HEK293 (cell line): ENCODE data around the gene PHF5A.

ENCODE experiments used
- GFI1B ChIP-seq: fragments of 450-650 bp; formaldehyde crosslinking; IDR thresholded peaks from 2 replicates; pipeline ENCODE4 v1.5.1; 2016; ENCODE audit warnings: missing biosample characterization, missing genetic modification characterization
- IKZF3 ChIP-seq: fragments of 450-650 bp; IDR thresholded peaks from 2 replicates; pipeline ENCODE4 v1.5.0; 2018; ENCODE audit warnings: missing biosample characterization, mild to moderate bottlenecking, missing genetic modification characterization, moderate library complexity
- KLF16 ChIP-seq: fragments of 450-650 bp; formaldehyde crosslinking; IDR thresholded peaks from 2 replicates; pipeline ENCODE4 v1.5.1; 2017; ENCODE audit warnings: missing biosample characterization, missing genetic modification characterization
- PRDM1 ChIP-seq: fragments of 450-650 bp; formaldehyde crosslinking; IDR thresholded peaks from 2 replicates; pipeline ENCODE4; 2016; ENCODE audit warnings: missing biosample characterization, missing genetic modification characterization
- REPIN1 ChIP-seq: fragments of 450-650 bp; formaldehyde crosslinking; IDR thresholded peaks from 2 replicates; pipeline ENCODE4 v1.5.1; 2017; ENCODE audit warnings: missing biosample characterization, missing genetic modification characterization, low read depth
- ZFP69B ChIP-seq: fragments of 450-650 bp; formaldehyde crosslinking; IDR thresholded peaks from 2 replicates; pipeline ENCODE4 v1.5.1; 2016; ENCODE audit warnings: missing biosample characterization, missing genetic modification characterization
- ZNF114 ChIP-seq: fragments of 450-650 bp; formaldehyde crosslinking; IDR thresholded peaks from 2 replicates; pipeline ENCODE4 v1.5.0; 2017; ENCODE audit warnings: missing biosample characterization, missing genetic modification characterization
- ZNF146 ChIP-seq: fragments of 450-650 bp; formaldehyde crosslinking; IDR thresholded peaks from 2 replicates; pipeline ENCODE4 v1.5.1; 2016; ENCODE audit warnings: missing biosample characterization, missing genetic modification characterization
- ZNF184 ChIP-seq: fragments of 450-650 bp; IDR thresholded peaks from 2 replicates; pipeline ENCODE4 v1.5.1; 2018; ENCODE audit warnings: missing biosample characterization, mild to moderate bottlenecking, missing genetic modification characterization
- ZNF239 ChIP-seq: fragments of 450-650 bp; formaldehyde crosslinking; IDR thresholded peaks from 2 replicates; pipeline ENCODE4 v1.5.1; 2016; ENCODE audit warnings: missing biosample characterization, missing genetic modification characterization
- ZNF354C ChIP-seq: fragments of 450-650 bp; formaldehyde crosslinking; IDR thresholded peaks from 2 replicates; pipeline ENCODE4 v1.5.1; 2016; ENCODE audit warnings: missing biosample characterization, missing genetic modification characterization, low read depth, borderline replicate concordance
- ZNF501 ChIP-seq: fragments of 450-650 bp; formaldehyde crosslinking; IDR thresholded peaks from 2 replicates; pipeline ENCODE4 v1.5.1; 2016; ENCODE audit warnings: missing biosample characterization, missing genetic modification characterization
- ZNF530 ChIP-seq: fragments of 450-650 bp; formaldehyde crosslinking; IDR thresholded peaks from 2 replicates; pipeline ENCODE4 v1.5.1; 2016; ENCODE audit warnings: low read depth, missing biosample characterization, missing genetic modification characterization
- ZNF558 ChIP-seq: fragments of 450-650 bp; formaldehyde crosslinking; IDR thresholded peaks from 2 replicates; pipeline ENCODE4 v1.5.1; 2016; ENCODE audit warnings: missing biosample characterization, missing genetic modification characterization
- ZNF561 ChIP-seq: fragments of 450-650 bp; IDR thresholded peaks from 2 replicates; pipeline ENCODE4 v1.5.1; 2018; ENCODE audit warnings: missing biosample characterization, missing genetic modification characterization, borderline replicate concordance
- ZNF600 ChIP-seq: fragments of 450-650 bp; formaldehyde crosslinking; IDR thresholded peaks from 2 replicates; pipeline ENCODE4 v1.5.1; 2016; ENCODE audit warnings: missing biosample characterization, missing genetic modification characterization
- ZNF629 ChIP-seq: fragments of 450-650 bp; formaldehyde crosslinking; IDR thresholded peaks from 2 replicates; pipeline ENCODE4 v1.5.1; 2017; ENCODE audit warnings: missing biosample characterization, missing genetic modification characterization
- ZNF768 ChIP-seq: fragments of 450-650 bp; formaldehyde crosslinking; IDR thresholded peaks from 2 replicates; pipeline ENCODE4 v1.5.1; 2018; ENCODE audit warnings: missing biosample characterization, mild to moderate bottlenecking, missing genetic modification characterization
- ZNF792 ChIP-seq: fragments of 450-650 bp; formaldehyde crosslinking; IDR thresholded peaks from 2 replicates; pipeline ENCODE4 v1.5.1; 2016; ENCODE audit warnings: missing biosample characterization, missing genetic modification characterization
- ZNF837 ChIP-seq: fragments of 450-650 bp; formaldehyde crosslinking; IDR thresholded peaks from 2 replicates; pipeline ENCODE4 v1.5.1; 2016; ENCODE audit warnings: missing biosample characterization, missing genetic modification characterization
- ZSCAN23 ChIP-seq: fragments of 450-650 bp; formaldehyde crosslinking; IDR thresholded peaks from 2 replicates; pipeline ENCODE4 v1.5.1; 2016; ENCODE audit warnings: missing biosample characterization, missing genetic modification characterization
- TF ChIP-seq, protein P1 (sequence below): fragments of 450-650 bp; formaldehyde crosslinking; IDR thresholded peaks from 2 replicates; pipeline ENCODE4 v1.5.1; 2016; ENCODE audit warnings: missing biosample characterization, missing genetic modification characterization
- TF ChIP-seq, protein P2 (sequence below): fragments of 450-650 bp; formaldehyde crosslinking; IDR thresholded peaks from 2 replicates; pipeline ENCODE4 v1.5.1; 2016; ENCODE audit warnings: missing biosample characterization, missing genetic modification characterization, borderline replicate concordance
- TF ChIP-seq, protein P3 (sequence below): fragments of 450-650 bp; formaldehyde crosslinking; IDR thresholded peaks from 2 replicates; pipeline ENCODE4 v1.5.1; 2016; ENCODE audit warnings: missing biosample characterization, missing genetic modification characterization, borderline replicate concordance
- TF ChIP-seq, protein P4 (sequence below): fragments of 450-650 bp; formaldehyde crosslinking; IDR thresholded peaks from 2 replicates; pipeline ENCODE4 v1.5.1; 2016; ENCODE audit warnings: missing biosample characterization, missing genetic modification characterization
- TF ChIP-seq, protein P5 (sequence below): IDR thresholded peaks from 2 replicates; pipeline ENCODE4 v1.6.1; 2011; ENCODE audit warnings: mild to moderate bottlenecking, low read depth, low read length, borderline replicate concordance

Gene PHF5A

DNA sequence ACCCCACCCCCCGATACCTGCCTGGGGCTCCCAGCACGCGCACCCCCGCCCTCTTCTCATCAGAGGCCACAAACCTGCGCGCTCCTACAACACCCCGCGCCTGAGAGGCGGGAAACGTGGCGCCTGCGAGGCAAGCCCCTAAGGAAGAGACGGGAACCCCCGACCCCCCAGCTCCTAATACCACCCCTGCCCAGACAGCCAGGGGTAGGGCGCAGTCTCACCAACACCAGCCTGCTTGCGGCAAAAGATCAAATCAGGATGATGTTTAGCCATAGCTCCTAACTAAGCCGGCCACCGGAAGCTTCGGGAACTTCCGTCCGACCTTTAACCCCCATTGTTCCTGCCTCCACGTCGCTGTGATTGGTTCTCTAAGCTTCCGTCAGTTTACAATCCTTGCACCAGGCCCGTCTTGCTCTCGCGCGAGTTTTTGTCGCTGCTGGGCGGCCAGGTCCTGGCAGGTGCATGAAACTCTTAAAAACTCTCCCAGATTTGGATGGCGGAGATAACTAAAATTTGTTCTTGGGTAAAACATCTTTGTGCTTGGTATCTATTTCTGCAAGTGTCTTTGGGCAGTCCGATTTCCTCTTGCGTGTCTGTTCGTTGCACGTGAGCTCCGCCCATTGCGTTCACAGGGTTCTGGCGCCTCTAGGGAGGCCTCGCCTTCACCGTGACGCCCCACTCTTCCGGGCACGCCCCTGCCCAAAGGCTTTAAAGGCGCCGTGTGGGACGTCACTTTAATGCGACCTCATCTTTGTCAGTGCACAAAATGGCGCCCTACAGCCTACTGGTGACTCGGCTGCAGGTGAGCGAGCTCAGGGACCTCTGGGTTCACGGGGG lies at the start of gene PHF5A, which contains the start of gene ACO2 (continued):
- TF ChIP-seq, protein P1, sequence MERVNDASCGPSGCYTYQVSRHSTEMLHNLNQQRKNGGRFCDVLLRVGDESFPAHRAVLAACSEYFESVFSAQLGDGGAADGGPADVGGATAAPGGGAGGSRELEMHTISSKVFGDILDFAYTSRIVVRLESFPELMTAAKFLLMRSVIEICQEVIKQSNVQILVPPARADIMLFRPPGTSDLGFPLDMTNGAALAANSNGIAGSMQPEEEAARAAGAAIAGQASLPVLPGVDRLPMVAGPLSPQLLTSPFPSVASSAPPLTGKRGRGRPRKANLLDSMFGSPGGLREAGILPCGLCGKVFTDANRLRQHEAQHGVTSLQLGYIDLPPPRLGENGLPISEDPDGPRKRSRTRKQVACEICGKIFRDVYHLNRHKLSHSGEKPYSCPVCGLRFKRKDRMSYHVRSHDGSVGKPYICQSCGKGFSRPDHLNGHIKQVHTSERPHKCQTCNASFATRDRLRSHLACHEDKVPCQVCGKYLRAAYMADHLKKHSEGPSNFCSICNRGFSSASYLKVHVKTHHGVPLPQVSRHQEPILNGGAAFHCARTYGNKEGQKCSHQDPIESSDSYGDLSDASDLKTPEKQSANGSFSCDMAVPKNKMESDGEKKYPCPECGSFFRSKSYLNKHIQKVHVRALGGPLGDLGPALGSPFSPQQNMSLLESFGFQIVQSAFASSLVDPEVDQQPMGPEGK (tag by site-specific recombination): peak; percentile 79
- TF ChIP-seq REPIN1 (tag by site-specific recombination): no peak
- peak; percentile 36; the same call in 1 of the 2 replicates for TF ChIP-seq ZFP69B (tag by site-specific recombination)
- TF ChIP-seq PRDM1 (tag by site-specific recombination): no peak
- TF ChIP-seq ZNF629 (tag by site-specific recombination): peak; percentile 93
- no peak for TF ChIP-seq ZNF146 (tag by site-specific recombination)
- TF ChIP-seq ZNF600 (tag by site-specific recombination): no peak
- peak; percentile 86; the same call in 1 of the 2 replicates for TF ChIP-seq ZNF561 (tag by site-specific recombination)
- TF ChIP-seq KLF16 (tag by site-specific recombination): peak; percentile 92
- TF ChIP-seq, protein P2, sequence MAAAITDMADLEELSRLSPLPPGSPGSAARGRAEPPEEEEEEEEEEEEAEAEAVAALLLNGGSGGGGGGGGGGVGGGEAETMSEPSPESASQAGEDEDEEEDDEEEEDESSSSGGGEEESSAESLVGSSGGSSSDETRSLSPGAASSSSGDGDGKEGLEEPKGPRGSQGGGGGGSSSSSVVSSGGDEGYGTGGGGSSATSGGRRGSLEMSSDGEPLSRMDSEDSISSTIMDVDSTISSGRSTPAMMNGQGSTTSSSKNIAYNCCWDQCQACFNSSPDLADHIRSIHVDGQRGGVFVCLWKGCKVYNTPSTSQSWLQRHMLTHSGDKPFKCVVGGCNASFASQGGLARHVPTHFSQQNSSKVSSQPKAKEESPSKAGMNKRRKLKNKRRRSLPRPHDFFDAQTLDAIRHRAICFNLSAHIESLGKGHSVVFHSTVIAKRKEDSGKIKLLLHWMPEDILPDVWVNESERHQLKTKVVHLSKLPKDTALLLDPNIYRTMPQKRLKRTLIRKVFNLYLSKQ (tag by site-specific recombination): no peak
- TF ChIP-seq ZNF114 (tag by site-specific recombination): no peak
- TF ChIP-seq, protein P3, sequence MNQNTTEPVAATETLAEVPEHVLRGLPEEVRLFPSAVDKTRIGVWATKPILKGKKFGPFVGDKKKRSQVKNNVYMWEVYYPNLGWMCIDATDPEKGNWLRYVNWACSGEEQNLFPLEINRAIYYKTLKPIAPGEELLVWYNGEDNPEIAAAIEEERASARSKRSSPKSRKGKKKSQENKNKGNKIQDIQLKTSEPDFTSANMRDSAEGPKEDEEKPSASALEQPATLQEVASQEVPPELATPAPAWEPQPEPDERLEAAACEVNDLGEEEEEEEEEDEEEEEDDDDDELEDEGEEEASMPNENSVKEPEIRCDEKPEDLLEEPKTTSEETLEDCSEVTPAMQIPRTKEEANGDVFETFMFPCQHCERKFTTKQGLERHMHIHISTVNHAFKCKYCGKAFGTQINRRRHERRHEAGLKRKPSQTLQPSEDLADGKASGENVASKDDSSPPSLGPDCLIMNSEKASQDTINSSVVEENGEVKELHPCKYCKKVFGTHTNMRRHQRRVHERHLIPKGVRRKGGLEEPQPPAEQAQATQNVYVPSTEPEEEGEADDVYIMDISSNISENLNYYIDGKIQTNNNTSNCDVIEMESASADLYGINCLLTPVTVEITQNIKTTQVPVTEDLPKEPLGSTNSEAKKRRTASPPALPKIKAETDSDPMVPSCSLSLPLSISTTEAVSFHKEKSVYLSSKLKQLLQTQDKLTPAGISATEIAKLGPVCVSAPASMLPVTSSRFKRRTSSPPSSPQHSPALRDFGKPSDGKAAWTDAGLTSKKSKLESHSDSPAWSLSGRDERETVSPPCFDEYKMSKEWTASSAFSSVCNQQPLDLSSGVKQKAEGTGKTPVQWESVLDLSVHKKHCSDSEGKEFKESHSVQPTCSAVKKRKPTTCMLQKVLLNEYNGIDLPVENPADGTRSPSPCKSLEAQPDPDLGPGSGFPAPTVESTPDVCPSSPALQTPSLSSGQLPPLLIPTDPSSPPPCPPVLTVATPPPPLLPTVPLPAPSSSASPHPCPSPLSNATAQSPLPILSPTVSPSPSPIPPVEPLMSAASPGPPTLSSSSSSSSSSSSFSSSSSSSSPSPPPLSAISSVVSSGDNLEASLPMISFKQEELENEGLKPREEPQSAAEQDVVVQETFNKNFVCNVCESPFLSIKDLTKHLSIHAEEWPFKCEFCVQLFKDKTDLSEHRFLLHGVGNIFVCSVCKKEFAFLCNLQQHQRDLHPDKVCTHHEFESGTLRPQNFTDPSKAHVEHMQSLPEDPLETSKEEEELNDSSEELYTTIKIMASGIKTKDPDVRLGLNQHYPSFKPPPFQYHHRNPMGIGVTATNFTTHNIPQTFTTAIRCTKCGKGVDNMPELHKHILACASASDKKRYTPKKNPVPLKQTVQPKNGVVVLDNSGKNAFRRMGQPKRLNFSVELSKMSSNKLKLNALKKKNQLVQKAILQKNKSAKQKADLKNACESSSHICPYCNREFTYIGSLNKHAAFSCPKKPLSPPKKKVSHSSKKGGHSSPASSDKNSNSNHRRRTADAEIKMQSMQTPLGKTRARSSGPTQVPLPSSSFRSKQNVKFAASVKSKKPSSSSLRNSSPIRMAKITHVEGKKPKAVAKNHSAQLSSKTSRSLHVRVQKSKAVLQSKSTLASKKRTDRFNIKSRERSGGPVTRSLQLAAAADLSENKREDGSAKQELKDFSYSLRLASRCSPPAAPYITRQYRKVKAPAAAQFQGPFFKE (tag by site-specific recombination): no peak
- no peak for TF ChIP-seq ZNF837 (tag by site-specific recombination)
- TF ChIP-seq ZNF530: no peak
- TF ChIP-seq ZSCAN23 (tag by site-specific recombination): no peak
- TF ChIP-seq ZNF501 (tag by site-specific recombination): no peak
- TF ChIP-seq, protein P4, sequence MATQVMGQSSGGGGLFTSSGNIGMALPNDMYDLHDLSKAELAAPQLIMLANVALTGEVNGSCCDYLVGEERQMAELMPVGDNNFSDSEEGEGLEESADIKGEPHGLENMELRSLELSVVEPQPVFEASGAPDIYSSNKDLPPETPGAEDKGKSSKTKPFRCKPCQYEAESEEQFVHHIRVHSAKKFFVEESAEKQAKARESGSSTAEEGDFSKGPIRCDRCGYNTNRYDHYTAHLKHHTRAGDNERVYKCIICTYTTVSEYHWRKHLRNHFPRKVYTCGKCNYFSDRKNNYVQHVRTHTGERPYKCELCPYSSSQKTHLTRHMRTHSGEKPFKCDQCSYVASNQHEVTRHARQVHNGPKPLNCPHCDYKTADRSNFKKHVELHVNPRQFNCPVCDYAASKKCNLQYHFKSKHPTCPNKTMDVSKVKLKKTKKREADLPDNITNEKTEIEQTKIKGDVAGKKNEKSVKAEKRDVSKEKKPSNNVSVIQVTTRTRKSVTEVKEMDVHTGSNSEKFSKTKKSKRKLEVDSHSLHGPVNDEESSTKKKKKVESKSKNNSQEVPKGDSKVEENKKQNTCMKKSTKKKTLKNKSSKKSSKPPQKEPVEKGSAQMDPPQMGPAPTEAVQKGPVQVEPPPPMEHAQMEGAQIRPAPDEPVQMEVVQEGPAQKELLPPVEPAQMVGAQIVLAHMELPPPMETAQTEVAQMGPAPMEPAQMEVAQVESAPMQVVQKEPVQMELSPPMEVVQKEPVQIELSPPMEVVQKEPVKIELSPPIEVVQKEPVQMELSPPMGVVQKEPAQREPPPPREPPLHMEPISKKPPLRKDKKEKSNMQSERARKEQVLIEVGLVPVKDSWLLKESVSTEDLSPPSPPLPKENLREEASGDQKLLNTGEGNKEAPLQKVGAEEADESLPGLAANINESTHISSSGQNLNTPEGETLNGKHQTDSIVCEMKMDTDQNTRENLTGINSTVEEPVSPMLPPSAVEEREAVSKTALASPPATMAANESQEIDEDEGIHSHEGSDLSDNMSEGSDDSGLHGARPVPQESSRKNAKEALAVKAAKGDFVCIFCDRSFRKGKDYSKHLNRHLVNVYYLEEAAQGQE (tag by site-specific recombination): no peak
- TF ChIP-seq ZNF354C (tag by site-specific recombination): no peak
- TF ChIP-seq IKZF3 (tag by site-specific recombination): no peak
- TF ChIP-seq ZNF792 (tag by site-specific recombination): no peak
- TF ChIP-seq ZNF558 (tag by site-specific recombination): peak; percentile 78; the same call in 1 of the 2 replicates
- TF ChIP-seq ZNF239 (tag by site-specific recombination): no peak
- TF ChIP-seq GFI1B (tag by site-specific recombination): no peak
- TF ChIP-seq, protein P5, sequence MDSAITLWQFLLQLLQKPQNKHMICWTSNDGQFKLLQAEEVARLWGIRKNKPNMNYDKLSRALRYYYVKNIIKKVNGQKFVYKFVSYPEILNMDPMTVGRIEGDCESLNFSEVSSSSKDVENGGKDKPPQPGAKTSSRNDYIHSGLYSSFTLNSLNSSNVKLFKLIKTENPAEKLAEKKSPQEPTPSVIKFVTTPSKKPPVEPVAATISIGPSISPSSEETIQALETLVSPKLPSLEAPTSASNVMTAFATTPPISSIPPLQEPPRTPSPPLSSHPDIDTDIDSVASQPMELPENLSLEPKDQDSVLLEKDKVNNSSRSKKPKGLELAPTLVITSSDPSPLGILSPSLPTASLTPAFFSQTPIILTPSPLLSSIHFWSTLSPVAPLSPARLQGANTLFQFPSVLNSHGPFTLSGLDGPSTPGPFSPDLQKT: peak; percentile 87
- no peak for TF ChIP-seq ZNF184 (tag by site-specific recombination)
- no peak for TF ChIP-seq ZNF768 (tag by site-specific recombination)
